Stimulated activated naive CD4-positive, alpha-beta T cell (primary cell): Measurements from ENCODE around the gene CCL18.
"Not testable (repeated sequence)": the region's sequence is repeated elsewhere in the genome, so short reads cannot be mapped to it uniquely, and the experiment has no call there.

Source experiments
- DNase-seq, 6 experiments: peaks; one replicate each; lab custom pipeline; 2025; lab: John Stamatoyannopoulos, UW

Gene CCL18, protein sequence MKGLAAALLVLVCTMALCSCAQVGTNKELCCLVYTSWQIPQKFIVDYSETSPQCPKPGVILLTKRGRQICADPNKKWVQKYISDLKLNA

DNA sequence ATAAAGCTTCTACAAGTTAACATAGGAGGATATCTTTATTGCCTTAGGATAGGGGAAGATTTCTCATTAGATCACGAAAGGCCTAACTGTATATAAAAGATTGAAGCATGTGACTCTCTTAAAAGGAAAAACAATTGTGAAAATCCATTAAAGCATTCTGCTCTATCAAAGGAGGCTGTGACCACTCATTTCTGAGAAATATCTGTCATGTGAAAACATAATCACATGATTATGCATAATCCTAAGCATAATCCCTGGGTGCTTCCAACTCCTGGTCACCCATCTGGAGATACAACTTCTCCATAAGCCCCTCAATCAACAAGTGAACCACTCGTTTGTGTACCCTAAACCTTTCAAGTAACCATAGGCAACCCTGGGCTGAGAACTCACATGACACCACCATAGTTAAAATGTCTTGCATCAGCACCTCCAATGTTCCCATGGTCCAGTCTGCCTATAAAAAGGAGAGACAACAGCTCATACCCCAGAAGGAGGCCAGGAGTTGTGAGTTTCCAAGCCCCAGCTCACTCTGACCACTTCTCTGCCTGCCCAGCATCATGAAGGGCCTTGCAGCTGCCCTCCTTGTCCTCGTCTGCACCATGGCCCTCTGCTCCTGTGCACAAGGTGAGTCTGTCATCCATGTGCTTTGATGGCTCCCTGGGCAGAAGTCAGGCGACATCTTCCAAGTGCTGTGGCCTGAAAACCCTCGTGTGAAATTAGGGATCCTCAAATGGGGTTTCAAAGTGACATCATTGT lies at the start of gene CCL18:
Gene CCL18 (plus strand): TSS at position 487 of the 756 bp plus-strand sequence. CDS start 71 bp downstream, at position 558.
- no peak for DNase-seq

DNA sequence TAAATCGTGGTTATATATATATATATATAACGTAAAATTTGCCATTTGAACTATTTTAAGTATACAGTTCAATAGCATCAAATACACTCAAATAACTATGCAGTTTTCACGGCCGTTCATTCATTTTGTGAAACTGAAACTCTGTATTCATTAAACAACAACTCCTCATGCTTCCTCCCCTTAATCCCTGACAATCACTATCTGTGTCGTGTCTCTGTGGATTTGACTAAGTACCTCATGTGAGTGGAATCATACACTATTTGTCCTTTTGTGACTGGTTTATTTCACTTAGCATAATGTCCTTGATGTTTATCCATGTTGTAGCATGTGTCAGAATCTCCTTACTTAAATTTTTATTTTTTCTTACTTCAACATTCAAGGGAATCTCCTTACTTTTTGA lies 49.1 kb upstream of the CCL18 start:
- DNase-seq = no peak

DNA sequence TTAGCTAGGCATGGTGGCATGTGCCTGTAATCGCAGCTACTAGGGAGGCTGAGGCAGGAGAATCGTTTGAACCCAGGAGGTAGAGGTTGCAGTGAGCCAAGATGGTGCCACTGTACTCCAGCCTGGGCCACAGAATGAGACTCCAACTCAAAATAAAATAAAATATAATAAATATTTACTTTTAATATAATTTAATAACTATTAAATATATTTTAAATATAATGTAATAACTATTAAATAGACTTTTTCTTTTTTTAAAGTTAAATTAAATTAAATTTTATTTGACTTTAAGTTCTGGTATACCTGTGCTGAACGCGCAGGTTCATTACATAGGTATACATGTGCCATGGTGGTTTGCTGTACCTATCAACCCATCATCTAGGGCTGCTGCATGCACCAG lies 48.2 kb upstream of the CCL18 start:
- not testable (repeated sequence) for DNase-seq

DNA sequence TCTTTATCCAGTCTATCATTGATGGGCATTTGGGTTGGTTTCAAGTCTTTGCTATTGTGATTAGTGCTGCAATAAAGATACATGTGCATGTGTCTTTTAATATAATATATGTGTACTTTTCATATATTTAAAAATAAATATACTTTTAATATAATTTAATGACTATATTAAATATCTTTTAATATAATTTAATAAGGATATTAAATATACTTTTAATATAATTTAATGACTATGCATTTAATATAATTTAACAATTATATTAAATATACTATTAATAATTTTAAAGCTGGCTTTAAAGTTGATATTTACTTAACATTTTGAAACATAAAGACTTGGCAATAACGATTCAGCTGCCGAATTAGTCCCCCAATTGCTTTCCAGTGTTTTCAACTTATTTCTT lies 47.5 kb upstream of the CCL18 start:
- DNase-seq = no peak

DNA sequence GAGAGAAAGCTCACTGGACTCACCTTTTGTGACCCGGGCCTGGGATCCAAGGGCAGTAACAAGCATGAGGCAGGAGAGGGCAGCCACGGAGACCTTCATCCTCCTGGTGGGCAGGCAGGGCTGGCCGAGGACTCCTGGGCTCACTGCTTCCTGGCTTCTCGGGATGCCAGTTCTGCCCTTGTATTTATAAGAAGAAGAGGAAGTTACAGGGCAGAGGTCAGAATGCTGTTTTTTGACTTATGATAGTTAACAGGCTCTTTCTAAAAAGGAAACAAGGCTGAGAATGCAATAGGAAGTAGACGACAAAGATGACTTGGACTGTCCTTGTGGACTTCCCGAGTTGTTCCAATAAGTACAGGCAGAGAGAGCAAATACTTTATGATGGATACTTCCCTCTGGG lies 46.3 kb upstream of the CCL18 start, which contains the start of gene CCL23:
Gene CCL23 (minus strand): TSS at position 174 of the 400 bp plus-strand sequence. CDS start 75 bp downstream, at position 99.
- DNase-seq = no peak

DNA sequence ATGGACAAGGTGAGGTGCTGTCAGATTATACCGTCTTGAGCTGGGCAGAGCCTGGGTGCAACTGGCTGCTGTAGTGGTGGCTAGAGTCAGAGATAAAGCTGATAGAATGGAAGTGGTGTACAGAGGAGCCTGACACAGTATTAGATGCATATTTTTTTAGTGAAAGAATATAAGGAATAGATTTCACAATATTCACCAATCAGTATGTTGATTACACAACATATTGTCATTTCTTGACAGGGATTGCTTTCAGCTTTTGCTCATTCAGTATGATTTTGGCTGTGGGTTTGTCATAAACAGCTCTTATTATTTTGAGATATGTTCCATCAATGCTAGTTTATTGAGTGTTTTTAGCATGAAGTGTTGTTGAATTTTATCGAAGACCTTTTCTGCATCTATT lies 44.6 kb upstream of the CCL18 start:
- no peak for DNase-seq

DNA sequence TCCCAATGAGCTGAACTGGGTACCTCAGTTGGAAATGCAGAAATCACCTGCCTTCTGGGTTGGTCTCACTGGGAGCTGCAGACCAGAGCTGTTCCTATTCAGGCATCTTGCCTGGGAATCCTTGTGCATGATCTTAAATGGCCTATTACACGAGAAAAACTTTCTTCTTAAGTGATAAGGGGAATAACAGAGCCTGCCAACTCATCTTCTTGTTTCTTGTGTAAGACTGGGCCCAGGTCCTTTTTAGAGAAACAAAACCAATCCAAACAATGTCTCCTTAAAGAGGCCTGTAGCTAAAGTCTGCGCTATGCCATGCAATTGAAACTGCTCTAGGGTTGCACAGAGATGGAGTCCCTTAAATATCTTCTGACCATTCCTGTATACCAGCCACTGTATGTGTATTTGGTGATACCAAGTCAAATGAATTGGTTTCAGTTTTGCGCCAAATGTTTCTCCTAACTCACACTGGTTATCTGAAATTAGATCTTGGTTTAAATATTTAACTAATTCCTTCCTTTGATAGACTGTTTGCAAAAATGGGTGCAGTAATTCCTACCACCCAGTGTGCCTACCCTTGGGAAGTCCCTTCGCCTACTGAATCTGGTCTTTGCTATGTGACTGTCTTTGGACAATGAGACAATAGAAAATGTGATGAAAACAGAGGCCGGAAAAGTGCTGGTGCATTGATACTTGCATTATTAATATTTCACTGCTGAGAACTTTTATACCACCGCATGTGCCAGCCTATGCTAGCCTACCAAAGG lies 39.8 kb upstream of the CCL18 start:
- no peak for DNase-seq

DNA sequence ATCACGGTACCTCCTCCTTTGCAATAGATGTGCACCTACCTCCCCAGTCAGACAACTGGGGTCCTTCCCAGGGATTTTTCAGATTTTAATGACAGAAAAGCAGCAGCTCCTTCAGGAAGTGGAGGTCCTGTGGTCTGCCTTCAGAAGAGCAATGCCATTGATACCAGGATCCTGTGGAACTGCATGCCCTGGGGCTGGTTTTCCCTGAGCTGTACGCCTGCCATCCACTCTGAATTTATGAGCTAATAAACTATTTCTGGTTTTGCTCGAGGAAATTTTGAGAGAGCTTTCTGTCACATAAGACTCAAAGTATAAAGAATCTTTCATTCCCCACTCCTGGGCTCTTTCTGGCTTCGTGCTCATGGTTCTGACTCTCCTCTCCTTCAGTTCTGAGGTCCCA lies 36.3 kb upstream of the CCL18 start:
- no peak for DNase-seq

DNA sequence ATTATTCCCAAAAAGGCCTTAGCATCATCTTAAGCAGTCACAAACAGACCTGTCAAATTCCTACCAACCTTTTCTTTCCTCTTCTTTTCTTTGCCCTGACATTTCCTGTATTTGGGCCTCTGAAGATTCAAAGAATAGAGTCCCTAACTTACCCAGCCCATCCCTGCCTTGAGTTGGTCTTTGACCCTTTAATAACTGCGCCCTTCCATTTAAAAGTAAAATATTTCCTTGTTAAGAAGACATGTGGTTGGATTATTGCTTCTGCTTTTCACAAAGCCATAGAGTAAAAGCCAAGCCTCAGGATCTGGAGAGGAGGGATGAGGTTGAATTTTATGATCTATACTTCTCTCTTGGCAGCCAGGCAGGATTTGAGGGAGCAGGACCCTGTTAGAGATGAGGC lies 33.1 kb upstream of the CCL18 start:
- no peak for DNase-seq

DNA sequence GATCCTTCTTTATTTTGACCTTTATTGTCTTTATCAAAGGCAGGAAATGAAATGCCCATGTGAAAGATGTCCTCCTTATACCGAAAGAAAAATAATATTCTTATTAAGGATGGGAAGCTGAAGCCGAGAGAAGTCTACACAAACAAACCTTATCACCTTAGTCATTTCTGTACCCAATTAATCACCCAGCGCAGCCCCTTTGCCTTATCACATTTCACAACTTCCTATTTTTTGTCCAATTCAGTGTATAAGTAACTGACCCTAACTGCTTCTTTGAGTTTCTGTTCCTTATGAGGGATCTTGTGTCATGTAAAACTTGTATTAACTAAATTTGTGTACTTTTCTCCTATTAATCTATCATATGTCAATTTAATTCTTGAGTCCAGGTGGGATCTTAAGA lies 29.9 kb upstream of the CCL18 start:
- DNase-seq = no peak

DNA sequence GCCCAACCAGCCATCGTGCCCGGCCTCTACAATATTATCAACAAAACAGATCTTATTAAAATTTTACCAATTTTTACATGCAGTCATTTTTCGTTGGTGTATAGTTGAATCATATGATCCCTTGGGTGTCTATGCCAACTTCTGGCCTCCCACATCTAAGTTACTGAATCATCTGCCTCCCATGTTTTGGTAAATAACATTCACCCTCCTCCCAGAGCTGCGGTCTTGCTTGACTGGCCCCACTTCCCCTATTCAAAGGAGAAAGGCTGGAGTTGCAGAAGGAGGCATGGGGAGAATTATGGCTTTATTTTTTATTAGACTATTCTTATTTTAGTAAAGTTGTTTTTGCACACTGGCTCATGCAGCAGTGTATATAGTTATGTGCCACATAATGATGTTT lies 27.8 kb upstream of the CCL18 start:
- DNase-seq = no peak

DNA sequence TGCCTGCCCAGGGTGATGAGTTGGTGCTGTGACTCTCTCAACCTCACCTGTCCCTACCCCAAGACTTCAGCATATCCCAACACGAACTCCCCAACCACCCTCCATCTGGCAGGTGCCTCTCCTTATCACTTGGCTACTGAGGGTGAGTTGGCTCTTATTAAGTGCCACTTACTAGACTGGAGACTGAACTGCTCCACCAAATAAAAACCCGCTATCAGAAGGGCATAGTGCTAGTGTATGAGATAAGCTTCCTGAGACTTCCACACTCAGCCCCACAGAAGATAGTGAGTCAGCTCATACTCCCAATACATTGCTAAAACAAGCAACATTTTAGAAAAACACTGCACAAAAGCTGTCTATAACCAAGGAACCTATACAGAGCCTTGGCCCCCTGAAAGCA lies 16.0 kb upstream of the CCL18 start:
- no peak for DNase-seq

DNA sequence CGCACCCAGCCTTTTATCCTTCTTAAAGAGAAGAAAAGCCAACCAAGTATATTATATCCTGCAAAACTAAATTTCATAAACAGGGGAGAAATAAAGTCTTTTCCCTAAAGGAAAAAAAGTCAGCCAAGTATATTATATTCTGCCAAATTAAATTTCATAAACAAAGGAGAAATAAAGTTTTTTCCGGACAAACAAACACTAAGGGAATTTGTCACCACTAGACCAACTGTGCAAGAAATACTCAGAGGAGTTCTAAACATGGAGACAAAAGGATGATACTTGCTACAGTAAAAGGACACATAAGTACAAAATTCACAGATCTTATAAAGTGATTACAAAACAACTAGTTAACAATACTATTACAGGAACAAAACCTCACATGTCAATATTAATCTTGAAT lies 14.4 kb upstream of the CCL18 start:
- no peak for DNase-seq

DNA sequence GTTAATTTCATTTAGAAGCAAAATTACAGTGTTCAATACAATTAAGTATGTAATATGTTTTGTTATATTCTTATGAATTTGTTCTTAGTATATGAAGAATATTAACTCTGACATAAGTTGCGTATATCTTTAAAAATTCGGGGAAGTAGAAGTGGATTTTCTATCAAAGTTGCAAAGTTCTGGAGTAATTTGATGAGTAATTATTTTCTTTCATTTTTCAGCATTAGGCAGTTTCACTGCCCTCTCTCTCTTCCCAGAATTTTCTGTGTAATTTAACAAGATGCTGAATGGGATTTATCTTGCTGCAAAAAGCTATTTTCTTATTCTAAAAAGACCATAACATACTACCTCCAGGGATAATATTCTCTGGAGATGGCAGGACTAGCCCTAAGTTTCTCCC lies 8.9 kb upstream of the CCL18 start:
- DNase-seq = no peak

DNA sequence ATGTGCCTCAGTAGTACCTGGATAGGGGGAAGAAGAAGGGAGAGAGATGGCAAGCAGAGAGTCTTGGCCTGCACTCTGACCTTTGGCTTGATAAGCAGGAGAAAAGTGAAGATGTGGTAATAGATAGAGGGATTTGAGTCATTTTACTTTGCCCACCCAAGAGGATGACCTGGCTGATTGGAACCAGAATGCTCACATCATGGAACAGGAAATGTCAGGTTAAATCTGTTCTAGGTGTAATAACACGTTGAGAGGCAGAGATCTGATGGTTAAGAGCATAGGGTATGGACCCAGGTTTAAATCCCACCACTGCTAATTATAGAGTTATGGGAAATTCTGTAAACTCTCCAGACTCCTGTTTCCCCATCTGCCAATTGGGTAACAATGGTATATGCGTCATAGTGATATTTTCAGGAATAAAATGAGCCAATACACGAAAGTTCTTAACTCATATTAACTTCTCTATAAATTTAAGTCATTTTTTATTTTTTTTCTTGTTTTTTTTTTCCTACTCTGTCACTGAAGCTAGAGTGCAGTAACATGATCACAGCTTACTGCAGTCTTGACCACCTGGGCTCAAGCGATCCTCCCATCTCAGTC lies 8.1 kb upstream of the CCL18 start:
- no peak for DNase-seq

DNA sequence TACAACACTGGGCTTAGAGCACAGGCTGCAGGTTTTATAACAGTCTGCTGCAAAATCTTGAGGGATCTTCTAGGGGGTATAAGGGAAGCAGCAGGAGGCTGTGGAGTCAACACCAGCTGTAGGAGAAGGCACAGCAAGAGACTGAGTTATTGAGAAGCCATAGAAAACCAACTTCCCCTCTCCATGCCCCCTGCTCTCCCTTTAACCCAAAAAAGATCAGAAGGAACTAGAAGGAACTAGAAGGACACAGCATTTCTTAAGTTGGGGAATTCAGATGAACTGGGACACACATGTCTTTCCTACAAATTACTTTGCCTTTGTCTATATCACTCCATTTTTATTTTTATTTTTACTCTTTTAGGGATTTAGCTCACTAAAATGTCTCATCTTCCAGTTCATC lies 6.2 kb upstream of the CCL18 start:
- no peak for DNase-seq

DNA sequence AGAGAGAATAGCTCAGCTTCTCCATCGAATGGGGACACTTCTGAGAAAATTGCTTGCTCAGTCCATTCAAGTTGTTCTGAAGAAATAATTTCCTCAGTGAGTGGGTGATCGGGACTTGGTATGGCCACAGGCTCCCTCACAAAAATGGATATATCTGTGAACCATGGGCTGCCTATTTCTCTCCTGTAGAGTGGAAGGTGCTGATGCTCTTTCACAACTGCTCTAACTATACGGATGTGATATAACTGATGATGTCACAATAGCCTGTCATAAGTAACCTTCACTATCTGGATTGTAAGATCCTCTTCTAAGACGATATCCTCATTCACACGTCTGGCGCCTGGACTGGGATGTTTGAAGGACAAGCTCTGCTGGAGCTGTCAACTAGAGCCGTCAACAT lies 4.7 kb upstream of the CCL18 start:
- no peak for DNase-seq

DNA sequence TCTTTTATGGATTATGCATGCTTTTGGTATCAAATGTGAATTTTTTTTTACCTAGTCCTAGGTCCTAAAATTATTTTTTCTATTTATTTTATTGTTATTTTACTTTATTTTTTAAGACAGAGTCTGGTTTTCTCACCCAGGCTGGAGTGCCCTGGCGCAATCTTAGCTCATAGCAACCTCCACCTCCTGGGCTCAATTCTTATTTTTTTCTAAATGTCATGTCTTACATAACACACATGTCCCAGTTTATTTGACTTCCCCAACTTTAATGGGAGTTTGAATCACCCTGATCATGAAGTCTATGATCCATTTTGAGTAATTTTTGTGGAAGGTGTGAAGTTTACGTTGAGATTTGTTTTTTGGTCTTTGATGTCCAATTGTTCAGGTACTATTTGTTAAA lies 3.3 kb upstream of the CCL18 start:
- DNase-seq = no peak

DNA sequence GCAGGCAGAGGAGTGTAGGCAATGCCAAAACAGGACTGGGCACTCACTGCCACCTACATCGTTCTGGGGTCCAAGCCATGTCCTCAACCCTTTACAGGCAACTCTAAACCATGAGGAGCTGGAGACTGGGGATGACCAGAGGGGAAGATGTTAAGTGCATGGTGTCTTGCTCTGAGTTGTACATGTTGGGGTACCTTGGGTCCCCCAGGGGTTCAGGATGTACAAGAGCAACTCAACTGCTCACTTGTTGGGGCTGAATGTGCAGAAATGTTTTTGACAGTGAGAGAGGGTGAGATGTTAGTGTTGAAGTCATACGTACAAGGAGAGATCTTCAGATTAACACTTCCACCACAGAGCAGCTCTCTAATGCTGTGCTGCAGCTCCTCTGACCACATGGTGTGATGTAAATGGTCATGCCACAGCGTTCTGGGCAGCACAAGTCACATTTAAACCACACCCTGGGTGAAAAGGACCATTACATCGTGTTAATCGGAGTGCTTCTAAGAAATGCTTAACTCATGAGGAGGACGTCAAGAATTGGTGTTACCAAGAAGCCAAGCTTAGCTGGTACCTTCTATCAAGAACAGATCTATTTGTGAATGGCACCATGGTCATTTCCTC lies 2.4 kb downstream of the CCL18 start:
- DNase-seq = no peak

DNA sequence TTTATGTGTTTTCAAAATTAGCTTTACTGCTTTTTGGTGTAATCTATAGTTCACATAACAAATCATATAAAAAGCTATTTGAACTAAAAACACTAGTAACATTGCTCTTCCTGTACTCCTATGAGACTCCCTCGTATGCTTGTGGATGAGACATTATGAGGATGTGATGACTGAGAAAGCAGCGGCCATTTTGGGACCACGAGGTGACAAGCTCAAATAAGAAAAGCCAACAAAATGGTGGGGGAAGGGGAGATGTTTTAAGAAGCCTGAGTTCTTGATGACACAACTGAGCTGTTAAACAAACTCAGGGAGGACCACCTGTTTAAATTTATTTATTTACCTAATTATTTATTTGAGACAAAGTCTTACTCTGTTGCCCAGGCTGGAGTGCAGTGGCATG lies 4.5 kb downstream of the CCL18 start:
- no peak for DNase-seq

DNA sequence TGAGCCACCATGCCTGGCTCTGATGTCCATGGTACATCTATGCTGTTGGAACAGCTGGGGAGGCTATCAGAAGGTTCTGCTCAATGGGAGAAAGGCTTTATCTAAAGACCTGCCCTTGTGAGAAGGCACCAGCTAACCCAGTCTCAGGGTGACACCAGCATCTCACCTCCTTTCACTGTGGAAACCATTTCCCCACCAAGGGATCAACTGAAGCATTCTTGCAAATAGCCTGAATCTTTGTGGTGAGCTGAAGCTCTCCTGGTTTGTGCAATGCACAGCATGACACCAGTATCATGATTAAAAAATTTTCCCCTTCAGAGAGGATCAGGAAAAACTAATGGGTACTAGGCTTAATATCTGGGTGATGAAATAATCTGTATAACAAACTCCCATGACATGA lies 5.1 kb downstream of the CCL18 start:
- no peak for DNase-seq

DNA sequence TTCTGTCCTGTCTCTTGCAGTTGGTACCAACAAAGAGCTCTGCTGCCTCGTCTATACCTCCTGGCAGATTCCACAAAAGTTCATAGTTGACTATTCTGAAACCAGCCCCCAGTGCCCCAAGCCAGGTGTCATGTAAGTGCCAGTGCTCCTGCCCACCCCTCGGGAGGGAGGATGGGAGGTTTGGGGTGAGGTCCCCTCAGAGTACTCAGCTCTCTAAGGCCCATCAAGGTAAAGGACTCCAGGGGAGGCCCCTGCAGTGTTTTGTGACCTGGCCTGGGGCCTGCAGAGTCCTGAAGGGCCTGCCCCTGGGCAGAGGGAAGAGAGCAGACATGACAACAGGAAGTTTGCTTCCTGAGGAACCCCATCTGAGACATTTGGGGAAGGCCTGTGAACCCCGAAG lies 6.4 kb downstream of the CCL18 start:
- no peak for DNase-seq

DNA sequence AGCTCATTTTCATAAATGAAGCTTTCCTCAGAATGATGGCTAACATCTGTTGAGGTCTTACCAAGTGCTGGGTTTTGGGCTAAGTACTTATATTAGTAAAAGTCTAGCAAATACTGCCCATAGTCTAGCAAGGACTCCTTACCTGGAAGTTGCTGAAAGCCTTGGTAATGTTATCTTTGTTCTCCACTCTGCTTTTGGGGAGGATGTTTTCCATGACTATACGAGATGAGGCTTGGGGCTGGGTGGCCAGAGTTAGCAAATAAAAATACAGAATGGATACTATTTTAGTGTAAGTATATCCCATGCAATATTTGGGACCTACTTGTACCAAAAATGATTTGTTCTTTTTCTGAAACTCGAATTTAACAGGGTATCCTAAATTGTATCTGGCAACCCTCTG lies 7.7 kb downstream of the CCL18 start:
- DNase-seq = no peak
